GM18520 (cell line): ENCODE data around the gene SLC39A13.
A peak's percentile ranks its signal among the peaks of the same experiment; 100 is the strongest.

ENCODE experiments used
- ATAC-seq: cut with Tn5 transposase; IDR thresholded peaks from one replicate; pipeline ENCODE4 v1.9.1; 2021; ENCODE audit not compliant: unreplicated experiment

Gene SLC39A13

GRCh38 chr11:47426062-47426956, 17.9 kb downstream of the SLC39A13 start, which contains the start of gene PSMC3:
TSS of gene PSMC3 (minus strand) at chr11:47426439. CDS start at chr11:47426279, 160 bp downstream.
- ATAC-seq: peak; percentile 87

- no peak for ATAC-seq
Measured at GRCh38 chr11:47430524-47430923, 22.1 kb downstream of the SLC39A13 start.

- ATAC-seq: no peak
Measured at GRCh38 chr11:47431356-47432083, 23.1 kb downstream of the SLC39A13 start.

GRCh38 chr11:47433157-47433556, 24.8 kb downstream of the SLC39A13 start:
- ATAC-seq: no peak

GRCh38 chr11:47434011-47434786, 25.8 kb downstream of the SLC39A13 start:
- no peak for ATAC-seq

- ATAC-seq: no peak
Measured at GRCh38 chr11:47435687-47436086, 27.3 kb downstream of the SLC39A13 start.

GRCh38 chr11:47436726-47437125, 28.3 kb downstream of the SLC39A13 start:
- no peak for ATAC-seq

GRCh38 chr11:47437218-47437745, 28.9 kb downstream of the SLC39A13 start:
- no peak for ATAC-seq

GRCh38 chr11:47437746-47438418, 29.5 kb downstream of the SLC39A13 start:
- no peak for ATAC-seq

- no peak for ATAC-seq
Measured at GRCh38 chr11:47438721-47439120, 30.3 kb downstream of the SLC39A13 start.

GRCh38 chr11:47440054-47440476, 31.7 kb downstream of the SLC39A13 start:
- ATAC-seq: no peak

- no peak for ATAC-seq
Measured at GRCh38 chr11:47441421-47441820, 33.0 kb downstream of the SLC39A13 start.

GRCh38 chr11:47442514-47442913, 34.1 kb downstream of the SLC39A13 start:
- ATAC-seq: no peak

GRCh38 chr11:47443028-47443700, 34.8 kb downstream of the SLC39A13 start:
- no peak for ATAC-seq

- ATAC-seq: no peak
Measured at GRCh38 chr11:47443817-47444216, 35.4 kb downstream of the SLC39A13 start.

GRCh38 chr11:47445840-47446239, 37.5 kb downstream of the SLC39A13 start:
- no peak for ATAC-seq

- ATAC-seq: no peak
Measured at GRCh38 chr11:47446833-47447232, 38.4 kb downstream of the SLC39A13 start.

GRCh38 chr11:47447906-47448305, 39.5 kb downstream of the SLC39A13 start:
- ATAC-seq: no peak

GRCh38 chr11:47448566-47449427, 40.4 kb downstream of the SLC39A13 start, which contains the start of gene RAPSN:
TSS of gene RAPSN (minus strand) at chr11:47449136. CDS start at chr11:47448964, 172 bp downstream.
- ATAC-seq: no peak
